D721Med (cell line): ENCODE results near the gene C1QTNF3.

Experiments
- DNase-seq: peaks from one replicate; pipeline ENCODE4 v3.0.0; 2011; ENCODE audit warnings: low spot score; ENCODE audit not compliant: insufficient read length
- FAIRE-seq: peaks from 2 replicates; lab custom pipeline; 2011; peaks lifted over from hg19 to GRCh38; lab: Jason Lieb, UNC
- CTCF ChIP-seq: IDR thresholded peaks from 2 replicates; pipeline ENCODE4 v1.5.1; 2012; ENCODE audit warnings: mild to moderate bottlenecking, control low read depth; ENCODE audit not compliant: insufficient read depth; ENCODE audit errors: missing control alignments

The C1QTNF3 gene

GRCh38 chr5:34017254-34017653, 25.8 kb downstream of the C1QTNF3 start:
- FAIRE-seq (no peak), DNase-seq (no peak)
- no peak for TF ChIP-seq CTCF

- FAIRE-seq (no peak), DNase-seq (no peak)
- TF ChIP-seq CTCF, result no peak
Measured at GRCh38 chr5:34016750-34017149, 26.3 kb downstream of the C1QTNF3 start.

GRCh38 chr5:34016222-34016621, 26.8 kb downstream of the C1QTNF3 start:
- FAIRE-seq (no peak), DNase-seq (no peak)
- TF ChIP-seq CTCF, result no peak

GRCh38 chr5:34015120-34015822, 27.7 kb downstream of the C1QTNF3 start:
- no peak for DNase-seq
- TF ChIP-seq CTCF, result no peak
- no peak for FAIRE-seq

- TF ChIP-seq CTCF, result no peak
- no peak for DNase-seq
- no peak for FAIRE-seq
Measured at GRCh38 chr5:34014626-34015025, 28.4 kb downstream of the C1QTNF3 start.

GRCh38 chr5:34013547-34013946, 29.5 kb downstream of the C1QTNF3 start:
- no peak for FAIRE-seq
- TF ChIP-seq CTCF, result no peak
- DNase-seq, result no peak

- TF ChIP-seq CTCF, result no peak
- FAIRE-seq (no peak), DNase-seq (no peak)
Measured at GRCh38 chr5:34012791-34013190, 30.2 kb downstream of the C1QTNF3 start.
